Cardiac muscle cell (in vitro differentiated cells and primary cell): ENCODE measurements around the gene FADS3. TPM values are rescaled to one million over a fixed set of nuclear protein-coding genes. Genes with fewer than 3 reads are reported as not detected.

Experiments
- DNase-seq, 2 donors: peaks; one replicate each; pipeline versions ENCODE4 v3.0.0 to v3.0.0-alpha.2; 2010 to 2017; ENCODE audit warnings: low read depth in 1 of 2, low spot score in 1 of 2
- H3K27ac ChIP-seq: fragments of 200-600 bp; sonication (generic); 2 replicates; pipeline ENCODE4 v1.5.1; 2016
- H3K27me3 ChIP-seq: fragments of 200-600 bp; sonication (generic); 2 replicates; pipeline ENCODE4 v1.6.0; 2016; ENCODE audit warnings: control low read depth
- H3K36me3 ChIP-seq: fragments of 200-600 bp; sonication (generic); 2 replicates; pipeline ENCODE4 v1.5.1; 2016; ENCODE audit warnings: control low read depth
- H3K4me1 ChIP-seq: fragments of 200-600 bp; sonication (generic); 2 replicates; pipeline ENCODE4 v1.8.1; 2017; ENCODE audit warnings: low read depth, mild to moderate bottlenecking, mixed run types
- H3K4me3 ChIP-seq: fragments of 200-600 bp; sonication (generic); 2 replicates; pipeline ENCODE4 v1.5.1; 2016; ENCODE audit warnings: mild to moderate bottlenecking
- H3K9me3 ChIP-seq: fragments of 200-600 bp; sonication (generic); 2 replicates; pipeline ENCODE4 v1.5.1; 2017; ENCODE audit warnings: low read depth, mild to moderate bottlenecking, control low read depth
- CTCF ChIP-seq: IDR thresholded peaks from 2 replicates; pipeline ENCODE4 v1.5.1; 2012; ENCODE audit warnings: low read depth, mild to moderate bottlenecking, low read length
- polyA plus RNA-seq: library from polyadenylated mRNA; unstranded; fragments of >200 nt; fragmentation: Nextera tagmentation; extraction: Ambion mirVana; gene quantifications from 2 replicates; pipeline ENCODE4 v1.2.1, GENCODE V29; 2016
- total RNA-seq: library from RNA; depleted of rRNA; stranded (reverse); fragments of >200 nt; gene quantifications from 2 replicates; pipeline ENCODE4 v1.2.3, GENCODE V29; 2016

Gene FADS3
- total and polyA plus RNA-seq, 2 experiments from 2014 or later = 42.9 to 48.0 TPM

DNA sequence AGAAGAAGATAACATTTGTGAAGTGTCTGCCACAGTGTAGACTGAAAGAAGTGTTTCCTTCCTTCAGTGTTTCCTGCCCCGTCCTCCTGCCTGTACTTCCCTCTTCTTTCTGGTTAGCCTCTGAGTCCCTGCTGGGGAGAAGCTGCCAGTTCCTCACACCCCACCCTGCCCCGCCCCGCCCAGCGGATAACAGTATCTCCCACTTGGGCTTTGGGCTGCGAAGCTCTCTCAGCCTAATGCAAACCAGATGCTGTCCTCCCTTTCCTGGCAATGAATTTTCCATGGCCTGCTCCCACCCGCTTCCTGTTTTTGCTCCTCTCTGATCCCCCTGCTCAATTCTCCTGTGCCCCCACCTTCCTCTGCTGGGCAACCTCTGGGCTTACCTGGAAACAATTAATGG, 31.2 kb upstream of the FADS3 start:
- Histone ChIP-seq H3K27ac (peak overlapping the region; percentile 92), H3K4me1 (peaks cover 18% of the 10 kb centered on the region), H3K27me3 (no peaks in the 10 kb centered on the region), H3K4me3 (no peak overlapping the region), H3K9me3 (no peaks in the 10 kb centered on the region), H3K36me3 (no peaks in the 10 kb centered on the region)
- no peak for TF ChIP-seq CTCF
- peak in 1 of 2 donors; percentile 94 for DNase-seq

GRCh38 chr11:61921446-61921845, 30.1 kb upstream of the FADS3 start:
- no peaks in the 10 kb centered on the region for H3K36me3 ChIP-seq
- no peak for TF ChIP-seq CTCF
- no peak overlapping the region for H3K27ac ChIP-seq
- H3K27me3 ChIP-seq = no peaks in the 10 kb centered on the region
- no peak for DNase-seq
- H3K9me3 ChIP-seq = no peaks in the 10 kb centered on the region
- peaks cover 18% of the 10 kb centered on the region for H3K4me1 ChIP-seq
- no peak overlapping the region for H3K4me3 ChIP-seq

DNA sequence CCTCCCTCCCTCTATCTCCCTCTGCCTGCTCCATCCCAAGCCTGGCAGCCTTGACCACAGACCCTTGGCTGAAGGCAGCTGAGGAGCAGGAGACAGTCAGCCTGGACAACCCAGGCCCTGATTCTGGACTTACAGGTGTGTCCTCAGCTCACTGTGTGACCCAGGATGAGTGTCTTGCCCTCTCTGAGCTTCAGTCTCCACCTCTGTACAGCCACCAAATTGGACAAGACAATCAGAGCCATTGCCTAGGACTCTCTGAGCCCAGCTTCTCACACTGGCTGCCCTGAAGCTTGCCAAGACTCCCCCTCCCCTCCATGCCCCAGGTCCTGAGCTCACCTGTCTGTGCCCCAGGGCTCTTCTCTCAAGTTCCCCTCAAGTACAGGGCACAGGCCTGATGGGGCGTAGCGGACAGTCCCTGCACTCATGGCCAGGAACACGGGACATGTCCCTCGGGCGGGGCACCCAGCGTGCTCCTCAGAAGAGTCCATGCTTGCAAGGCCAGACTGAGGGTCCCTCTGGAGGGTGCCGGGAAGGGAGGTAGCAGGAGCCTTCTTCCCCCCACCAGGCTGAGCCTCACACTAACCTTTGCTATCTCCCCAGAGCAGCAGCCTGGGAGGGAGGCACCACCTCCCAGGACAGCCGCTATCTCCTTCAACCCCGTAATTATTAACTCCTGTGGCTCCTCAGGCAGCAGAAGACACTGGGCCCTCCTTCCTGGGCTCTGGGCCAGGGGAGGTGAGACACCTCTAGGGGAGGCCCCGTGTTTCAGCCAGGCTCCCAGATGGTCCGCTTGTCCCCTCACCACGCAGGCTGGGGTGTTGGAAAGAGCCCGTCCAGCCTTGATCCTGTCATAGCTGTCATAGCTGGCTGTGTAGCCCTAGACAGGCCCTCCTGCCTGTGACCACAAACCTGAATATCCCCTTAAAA, 28.6 kb upstream of the FADS3 start:
- no peak overlapping the region for H3K4me3 ChIP-seq
- H3K27ac ChIP-seq = no peak overlapping the region

DNA sequence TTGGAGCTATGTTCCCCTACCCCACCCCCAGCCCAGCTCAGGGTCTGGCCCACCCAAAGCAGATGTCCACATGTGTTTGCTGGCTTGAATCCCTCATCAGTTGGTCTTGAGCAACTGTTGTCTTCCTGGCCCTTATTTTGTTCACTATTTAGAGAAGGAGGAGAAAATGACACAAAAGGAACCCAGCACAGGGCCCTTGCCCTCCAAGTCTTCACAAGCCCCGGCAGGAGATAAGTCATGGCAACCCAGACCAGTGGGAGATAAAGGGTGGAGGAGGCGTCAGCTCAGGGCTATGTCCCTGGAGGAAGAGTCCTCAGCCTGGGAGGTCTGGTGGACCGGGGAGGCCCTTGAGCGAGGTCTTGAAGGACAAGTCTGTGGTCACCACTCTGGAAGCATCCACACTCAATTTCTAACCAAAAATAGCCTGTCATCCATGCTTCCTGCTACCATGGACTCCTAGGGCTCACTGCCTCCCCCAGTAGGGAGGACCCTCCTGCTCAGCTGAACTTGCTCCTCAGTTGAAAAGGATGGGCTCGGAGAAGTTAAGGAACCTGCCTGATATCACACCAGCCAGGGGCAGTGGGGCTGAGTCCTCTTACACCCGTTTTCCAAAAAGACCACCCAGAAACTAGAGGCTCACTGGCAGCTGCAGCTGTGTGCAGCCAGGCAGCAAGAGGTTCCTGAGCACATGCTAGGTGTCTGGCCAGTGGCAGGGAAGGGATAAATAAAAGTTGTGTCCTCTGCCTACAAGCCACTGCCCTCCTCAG, 27.8 kb upstream of the FADS3 start:
- H3K27ac ChIP-seq = no peak overlapping the region
- H3K27me3 ChIP-seq = no peaks in the 10 kb centered on the region
- no peaks in the 10 kb centered on the region for H3K9me3 ChIP-seq
- H3K36me3 ChIP-seq = no peaks in the 10 kb centered on the region
- DNase-seq = peak in 1 of 2 donors; percentile 55
- no peak overlapping the region for H3K4me3 ChIP-seq
- peaks cover 18% of the 10 kb centered on the region for H3K4me1 ChIP-seq
- no peak for TF ChIP-seq CTCF

More for the DNA sequence above, 28.6 kb upstream of the FADS3 start:
- no peak for DNase-seq
- Histone ChIP-seq H3K27me3 (no peaks in the 10 kb centered on the region), H3K36me3 (no peaks in the 10 kb centered on the region), H3K9me3 (no peaks in the 10 kb centered on the region), H3K4me1 (peaks cover 18% of the 10 kb centered on the region)
- TF ChIP-seq CTCF = no peak

DNA sequence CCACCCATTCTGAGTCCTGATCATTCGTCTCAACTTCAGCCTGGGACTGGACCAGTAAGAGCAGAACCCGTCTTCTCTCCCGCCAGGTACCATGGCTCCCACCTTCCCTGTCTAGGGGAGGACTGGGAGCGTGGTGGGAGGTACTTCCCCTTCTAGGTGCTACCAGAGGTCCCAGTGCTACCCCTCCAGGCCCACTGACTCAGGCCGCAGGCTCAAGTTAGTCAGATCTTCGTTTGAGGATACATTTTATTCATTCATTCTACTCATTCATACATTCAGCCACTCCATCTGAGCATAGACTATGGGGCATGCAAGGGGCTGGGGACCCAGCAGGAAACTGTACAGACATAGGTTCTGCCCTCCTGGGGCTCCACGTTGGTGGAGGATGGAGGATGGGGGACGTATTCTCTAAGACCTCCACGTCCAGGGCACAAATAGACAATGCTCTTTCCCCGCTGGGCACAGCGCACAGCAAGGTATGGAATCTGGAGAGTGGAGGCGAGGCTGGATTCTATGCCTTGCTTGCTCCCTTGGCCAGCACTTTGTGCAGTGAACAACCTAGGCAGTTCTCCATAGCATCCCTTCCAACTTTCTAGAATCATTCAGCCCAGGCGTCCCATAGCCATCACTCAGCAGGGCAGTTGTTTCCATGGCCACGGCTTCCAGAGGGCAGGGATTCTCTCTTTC, 27.0 kb upstream of the FADS3 start:
- Histone ChIP-seq H3K27me3 (no peaks in the 10 kb centered on the region), H3K4me3 (no peak overlapping the region), H3K27ac (no peak overlapping the region), H3K4me1 (peaks cover 12% of the 10 kb centered on the region), H3K9me3 (no peaks in the 10 kb centered on the region), H3K36me3 (no peaks in the 10 kb centered on the region)
- TF ChIP-seq CTCF = no peak
- no peak for DNase-seq
